ENCODE measurements around the gene DHX38.

The DHX38 gene

DNA sequence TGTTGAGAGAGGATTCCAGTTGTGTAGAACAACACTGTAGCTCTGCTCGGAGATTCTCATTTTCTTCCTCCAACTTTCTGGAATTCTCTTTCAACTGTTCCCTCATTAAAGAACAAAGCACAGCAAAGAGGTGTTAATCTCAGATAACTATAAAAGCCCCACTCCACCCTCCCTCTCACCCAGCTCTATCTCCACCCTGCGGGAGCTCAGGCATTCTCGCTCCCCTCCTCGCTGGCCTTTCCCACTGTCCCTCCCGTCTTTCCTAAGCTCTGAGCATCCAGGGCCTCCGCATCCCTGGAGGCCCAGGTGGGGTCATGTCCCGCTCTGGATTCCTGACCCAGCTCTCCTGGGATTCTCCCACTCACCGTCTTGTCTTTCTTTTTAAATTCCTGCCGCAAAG is 35.1 kb downstream of the DHX38 start:
- TF ChIP-seq CTCF (conservative IDR thresholded peaks at IDR 0.05; ENCODE audit: control insufficient read depth, insufficient read depth, low read depth, low read length): no peak
- H3K4me3 ChIP-seq (ENCODE audit: control insufficient read depth, low read depth, low read length): no peak overlapping the region

GRCh38 chr16:72129976-72130656 is 36.5 kb downstream of the DHX38 start:
- H3K4me3 ChIP-seq (ENCODE audit: control insufficient read depth, low read depth, low read length): no peak overlapping the region
- no peak for TF ChIP-seq CTCF (conservative IDR thresholded peaks at IDR 0.05; ENCODE audit: control insufficient read depth, insufficient read depth, low read depth, low read length)
- DNase-seq (ENCODE audit: low read depth): no peak

More for the DNA sequence above, 35.1 kb downstream of the DHX38 start:
- DNase-seq (ENCODE audit: low read depth): no peak

DNA sequence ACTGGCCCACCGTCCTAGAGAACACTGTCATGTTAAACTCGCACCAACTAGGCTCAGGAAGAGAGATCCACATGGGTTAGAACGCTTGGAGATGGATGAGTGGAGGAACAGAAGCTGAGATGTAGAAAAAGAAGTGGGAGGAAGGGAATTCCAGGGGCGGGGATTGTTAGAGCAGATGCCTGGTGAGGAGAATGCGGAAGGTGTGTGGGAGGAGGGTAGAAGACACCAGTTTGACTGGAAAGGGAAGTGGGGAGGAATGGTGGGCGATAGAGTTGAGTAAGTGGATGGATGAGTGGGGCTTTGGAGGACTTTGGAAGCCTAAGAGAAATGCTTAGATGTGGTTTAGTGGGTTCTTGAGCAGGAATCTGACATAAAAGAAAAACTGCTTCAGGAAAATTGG is 37.4 kb downstream of the DHX38 start:
- H3K4me3 ChIP-seq (ENCODE audit: control insufficient read depth, low read depth, low read length): no peak overlapping the region
- TF ChIP-seq CTCF (conservative IDR thresholded peaks at IDR 0.05; ENCODE audit: control insufficient read depth, insufficient read depth, low read depth, low read length): no peak
- peak; percentile 12 for DNase-seq (ENCODE audit: low read depth)

DNA sequence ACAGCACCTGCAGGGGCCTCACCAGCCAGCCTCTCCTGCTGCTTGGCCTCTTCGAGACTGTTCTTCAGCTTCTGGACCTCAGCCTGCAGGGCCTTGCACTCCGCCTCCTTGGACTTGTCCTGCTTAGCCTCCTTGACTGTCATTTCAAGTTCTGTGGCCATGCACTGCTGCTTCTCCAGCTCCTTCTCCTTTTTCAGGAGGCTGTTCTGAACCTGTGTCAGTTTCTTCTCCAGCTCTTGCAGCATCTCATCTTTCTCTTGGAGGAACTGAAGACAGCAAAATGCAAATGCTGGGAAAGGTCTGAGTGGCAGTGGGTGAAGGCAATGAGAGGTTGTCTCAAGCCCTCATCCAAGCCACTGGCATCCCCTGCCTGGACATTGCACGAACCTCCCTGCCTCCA is 39.1 kb downstream of the DHX38 start:
- no peak overlapping the region for H3K4me3 ChIP-seq (ENCODE audit: control insufficient read depth, low read depth, low read length)
- DNase-seq (ENCODE audit: low read depth): no peak
- TF ChIP-seq CTCF (conservative IDR thresholded peaks at IDR 0.05; ENCODE audit: control insufficient read depth, insufficient read depth, low read depth, low read length): no peak

- no peak for TF ChIP-seq CTCF (conservative IDR thresholded peaks at IDR 0.05; ENCODE audit: control insufficient read depth, insufficient read depth, low read depth, low read length)
- no peak for DNase-seq (ENCODE audit: low read depth)
- no peak overlapping the region for H3K4me3 ChIP-seq (ENCODE audit: control insufficient read depth, low read depth, low read length)
These were observed 40.9 kb downstream of the DHX38 start for GRCh38 chr16:72134507-72134906.

DNA sequence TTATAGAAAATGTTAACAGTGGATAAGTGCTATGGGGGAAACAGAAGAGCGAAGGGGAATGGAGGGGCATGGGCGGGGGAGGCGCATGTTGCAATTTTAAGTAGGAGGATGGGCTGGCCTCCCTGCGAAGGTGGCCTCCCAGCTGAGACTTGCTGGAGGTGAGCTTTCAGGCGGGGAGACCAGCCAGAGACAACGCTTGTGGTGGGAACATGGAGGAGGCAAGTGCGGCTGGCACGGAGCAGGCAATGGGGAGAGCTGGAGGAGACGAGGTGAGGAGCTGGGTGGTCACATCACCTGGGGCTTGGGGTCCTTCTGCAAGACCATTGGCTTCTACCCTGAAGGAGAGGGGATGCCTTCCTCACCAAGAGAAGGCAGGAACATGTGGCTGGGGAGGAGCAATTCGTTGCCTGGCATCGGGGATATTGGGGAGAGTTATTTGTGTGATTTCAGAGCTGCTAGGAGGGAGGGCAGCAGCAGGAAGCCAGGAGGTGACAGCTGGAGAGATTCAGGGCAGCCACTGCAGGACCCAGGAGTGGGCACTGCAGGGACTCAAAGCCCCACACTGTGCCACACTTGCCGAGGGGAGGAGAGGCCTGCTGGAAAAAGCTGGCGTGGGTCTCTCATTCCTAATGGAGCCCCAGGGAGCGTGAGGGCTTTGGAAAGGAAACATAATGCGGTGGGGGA is 43.9 kb downstream of the DHX38 start:
- no peak overlapping the region for H3K4me3 ChIP-seq (ENCODE audit: control insufficient read depth, low read depth, low read length)
- DNase-seq (ENCODE audit: low read depth): no peak
- no peak for TF ChIP-seq CTCF (conservative IDR thresholded peaks at IDR 0.05; ENCODE audit: control insufficient read depth, insufficient read depth, low read depth, low read length)

Data from fibroblast of mammary gland (primary cell).